Right cardiac atrium (tissue), 5 donors: ENCODE results near the gene CCP110. TPM values are rescaled to one million over a fixed set of nuclear protein-coding genes. Genes with fewer than 3 reads are reported as not detected.
"Not testable (repeated sequence)": the region's sequence is repeated elsewhere in the genome, so short reads cannot be mapped to it uniquely, and the experiment has no call there.

Experiments
- ATAC-seq, 2 donors: fragments of 200-7000 bp; cut with Tn5 transposase; one replicate each; pipeline versions ENCODE4 v1.8.0 to v1.9.1; 2020; ENCODE audit warnings: moderate library complexity in 2 of 2, mild to moderate bottlenecking in 1 of 2
- DNase-seq, 3 donors: peaks; one replicate each; pipeline ENCODE4 v3.0.0-alpha.2; 2020
- H3K27ac ChIP-seq: one replicate; pipeline ENCODE4 v1.5.1; 2013; ENCODE audit warnings: mild to moderate bottlenecking, low read length, control low read depth, moderate library complexity
- H3K27me3 ChIP-seq: one replicate; pipeline ENCODE4 v1.6.1; 2013; ENCODE audit not compliant: control insufficient read depth, insufficient read depth
- H3K4me1 ChIP-seq: one replicate; pipeline ENCODE4 v1.6.1; 2013; ENCODE audit warnings: low read length; ENCODE audit not compliant: control insufficient read depth, insufficient read depth
- H3K4me3 ChIP-seq: one replicate; pipeline ENCODE4 v1.5.1; 2013; ENCODE audit warnings: low read length, control low read depth
- H3K9me3 ChIP-seq: one replicate; pipeline ENCODE4 v1.6.1; 2013; ENCODE audit warnings: low read length; ENCODE audit not compliant: control insufficient read depth
- WGBS: extraction: QIAGEN DNeasy Blood & Tissue Kit; methylation state at CpG from one replicate; pipeline ENCODE4 v1.1.7; 2013; 5-methylcytosine and 5-hydroxymethylcytosine counted together
- intact Hi-C, 4 donors: fragments of 100-400 bp; cut with DNase I; formaldehyde crosslinking; loops; one replicate each; pipeline versions ENCODE4 v1.11.0 to v1.14.0; 2022 to 2023
- polyA plus RNA-seq: library from polyadenylated mRNA; stranded (reverse); fragments of 200-250 nt; gene quantifications from one replicate; pipeline ENCODE4 v1.2.3, GENCODE V29; 2013
- total RNA-seq, 4 donors: library from RNA; stranded (reverse); fragmentation: NEBNext Ultra II Directional; extraction: Animal tissue kit (Norgen Biotek cat#: 25700); gene quantifications; one replicate each; pipeline ENCODE4 v1.2.1, GENCODE V29; 2021
- donor health status: healthy with polysubstance abuse.
- donor health status: DM: no; HTN: yes; CAD: no.
- donor health status: DM: no; HTN: no; CAD: no.
- donor health status: DM: no; HTN: yes; CAD: no; lungs with severe emphysema.
- donor health status: DM: yes; HTN: yes; CAD: no.

CCP110 gene
- total and polyA plus RNA-seq, 5 donors, result 3.9 to 13.2 (median 10.3) TPM

- ATAC-seq (peak; percentile 0 to 1), DNase-seq (no peak)
- Histone ChIP-seq H3K9me3 (no peaks in the 10 kb centered on the region), H3K4me3 (peak overlapping the region; percentile 84), H3K27me3 (no peaks in the 10 kb centered on the region), H3K27ac (no peak overlapping the region), H3K4me1 (peaks cover 6% of the 10 kb centered on the region)
- intact Hi-C loops, result no loop called here
- WGBS, result under 1% methylated on average over 11 of the region's 11 CpGs
Observed at GRCh38 chr16:19524356-19524615, 544 bp downstream of the CCP110 start.

GRCh38 chr16:19524616-19525384 lies 1.1 kb downstream of the CCP110 start:
- Histone ChIP-seq H3K4me1 (peaks cover 6% of the 10 kb centered on the region), H3K9me3 (no peaks in the 10 kb centered on the region), H3K4me3 (peak overlapping the region; percentile 84), H3K27ac (no peak overlapping the region), H3K27me3 (no peaks in the 10 kb centered on the region)
- ATAC-seq, result no peak
- WGBS, result 12% methylated on average over 19 of the region's 19 CpGs
- DNase-seq, result no peak
- intact Hi-C loops, result no loop called here

- Histone ChIP-seq H3K4me1 (peaks cover 6% of the 10 kb centered on the region), H3K4me3 (peak overlapping the region; percentile 84), H3K9me3 (no peaks in the 10 kb centered on the region), H3K27ac (no peak overlapping the region), H3K27me3 (no peaks in the 10 kb centered on the region)
- ATAC-seq, result no peak
- intact Hi-C loops, result no loop called here
- 81% methylated on average over 2 of the region's 2 CpGs for WGBS
- no peak for DNase-seq
Observed at GRCh38 chr16:19525385-19525723, 1.6 kb downstream of the CCP110 start.

GRCh38 chr16:19527161-19527560 lies 3.4 kb downstream of the CCP110 start:
- Histone ChIP-seq H3K27ac (no peak overlapping the region), H3K9me3 (no peaks in the 10 kb centered on the region), H3K4me3 (no peak overlapping the region), H3K4me1 (peaks cover 4% of the 10 kb centered on the region), H3K27me3 (no peaks in the 10 kb centered on the region)
- intact Hi-C loops, result no loop called here
- DNase-seq (no peak), ATAC-seq (no peak)
- WGBS, result 91% methylated on average over 1 of the region's 1 CpG

GRCh38 chr16:19528666-19529065 lies 4.9 kb downstream of the CCP110 start:
- intact Hi-C loops, result no loop called here
- Histone ChIP-seq H3K4me3 (no peak overlapping the region), H3K4me1 (peaks cover 4% of the 10 kb centered on the region), H3K9me3 (no peaks in the 10 kb centered on the region), H3K27me3 (no peaks in the 10 kb centered on the region), H3K27ac (no peak overlapping the region)
- 99% methylated on average over 3 of the region's 3 CpGs for WGBS
- ATAC-seq (no peak), DNase-seq (no peak)

- no peak for DNase-seq
- intact Hi-C loops, result no loop called here
- no peak overlapping the region for H3K27ac ChIP-seq
- H3K4me3 ChIP-seq, result no peak overlapping the region
- H3K27me3 ChIP-seq, result no peaks in the 10 kb centered on the region
- H3K4me1 ChIP-seq, result no peaks in the 10 kb centered on the region
- ATAC-seq, result no peak
- WGBS, result 88% methylated on average over 1 of the region's 1 CpG
- H3K9me3 ChIP-seq, result no peaks in the 10 kb centered on the region
Observed at GRCh38 chr16:19532601-19533000, 8.9 kb downstream of the CCP110 start.

- 96% methylated on average over 6 of the region's 6 CpGs for WGBS
- intact Hi-C loops, result no loop called here
Observed at GRCh38 chr16:19540241-19540970, 16.7 kb downstream of the CCP110 start.

GRCh38 chr16:19542138-19542821 lies 18.5 kb downstream of the CCP110 start:
- Histone ChIP-seq H3K27me3 (no peaks in the 10 kb centered on the region), H3K27ac (no peak overlapping the region), H3K9me3 (no peaks in the 10 kb centered on the region), H3K4me3 (no peak overlapping the region), H3K4me1 (no peaks in the 10 kb centered on the region)
- ATAC-seq (no peak), DNase-seq (no peak)
- 92% methylated on average over 3 of the region's 3 CpGs for WGBS
- intact Hi-C loops, result no loop called here

More at GRCh38 chr16:19540241-19540970, 16.7 kb downstream of the CCP110 start:
- Histone ChIP-seq H3K4me1 (no peaks in the 10 kb centered on the region), H3K4me3 (no peak overlapping the region), H3K27me3 (no peaks in the 10 kb centered on the region), H3K27ac (no peak overlapping the region), H3K9me3 (no peaks in the 10 kb centered on the region)
- no peak for DNase-seq
- ATAC-seq, result no peak

GRCh38 chr16:19543278-19543996 lies 19.7 kb downstream of the CCP110 start:
- intact Hi-C loops, H3K9me3 ChIP-seq, ATAC-seq, DNase-seq, H3K27me3 ChIP-seq, H3K27ac ChIP-seq, H3K4me1 ChIP-seq, H3K4me3 ChIP-seq: not testable (repeated sequence)
- 79% methylated on average over 10 of the region's 10 CpGs for WGBS

GRCh38 chr16:19548144-19548543 lies 24.4 kb downstream of the CCP110 start:
- H3K27me3 ChIP-seq, result no peaks in the 10 kb centered on the region
- ATAC-seq, result no peak
- no peak for DNase-seq
- 99% methylated on average over 3 of the region's 3 CpGs for WGBS
- H3K4me1 ChIP-seq, result no peaks in the 10 kb centered on the region
- H3K27ac ChIP-seq, result no peak overlapping the region
- H3K9me3 ChIP-seq, result no peaks in the 10 kb centered on the region
- no peak overlapping the region for H3K4me3 ChIP-seq
- intact Hi-C loops, result no loop called here

GRCh38 chr16:19549673-19550072 lies 25.9 kb downstream of the CCP110 start:
- H3K27me3 ChIP-seq, result no peaks in the 10 kb centered on the region
- H3K27ac ChIP-seq, result no peak overlapping the region
- no peak overlapping the region for H3K4me3 ChIP-seq
- intact Hi-C loops, result no loop called here
- H3K9me3 ChIP-seq, result no peaks in the 10 kb centered on the region
- no peaks in the 10 kb centered on the region for H3K4me1 ChIP-seq
- DNase-seq (no peak), ATAC-seq (no peak)
